Liver (tissue), 9 donors: ENCODE data around the gene SLC9A3. TPM values are rescaled to one million over a fixed set of nuclear protein-coding genes. Genes with fewer than 3 reads are reported as not detected.

Experiments
- DNase-seq: peaks from one replicate; pipeline ENCODE4 v3.0.0-alpha.2; 2017; ENCODE audit warnings: low spot score
- H3K27ac ChIP-seq, 2 donors: one replicate each; pipeline ENCODE4 v1.7.0; 2013; ENCODE audit warnings: inconsistent platforms in 2 of 2, low read length in 2 of 2, control low read depth in 1 of 2, low read depth in 1 of 2, mild to moderate bottlenecking in 1 of 2
- H3K27me3 ChIP-seq, 4 donors: one replicate each; pipeline versions ENCODE4 v1.6.1 to v1.7.0; 2013; ENCODE audit warnings: low read length in 3 of 4, inconsistent platforms in 1 of 4, mild to moderate bottlenecking in 1 of 4, moderate library complexity in 1 of 4; ENCODE audit not compliant: control insufficient read depth in 4 of 4, insufficient read depth in 4 of 4
- H3K36me3 ChIP-seq, 4 donors: one replicate each; pipeline versions ENCODE4 v1.6.1 to v1.7.0; 2013; ENCODE audit warnings: low read length in 3 of 4, mild to moderate bottlenecking in 3 of 4, low read depth in 1 of 4, moderate library complexity in 1 of 4; ENCODE audit not compliant: control insufficient read depth in 4 of 4, insufficient read depth in 3 of 4
- H3K4me1 ChIP-seq, 4 donors: one replicate each; pipeline versions ENCODE4 v1.6.1 to v1.7.0; 2013; ENCODE audit warnings: low read length in 3 of 4, mild to moderate bottlenecking in 3 of 4, moderate library complexity in 1 of 4; ENCODE audit not compliant: control insufficient read depth in 4 of 4, insufficient read depth in 4 of 4
- H3K4me3 ChIP-seq, 3 donors: one replicate each; pipeline versions ENCODE4 v1.6.1 to v1.7.0; 2013; ENCODE audit warnings: low read length in 3 of 3, control low read depth in 1 of 3, low read depth in 1 of 3, mild to moderate bottlenecking in 1 of 3
- H3K9ac ChIP-seq, 2 donors: one replicate each; pipeline ENCODE4 v1.7.0; 2013; ENCODE audit warnings: low read length in 2 of 2, mild to moderate bottlenecking in 2 of 2, moderate library complexity in 2 of 2, control low read depth in 1 of 2, low read depth in 1 of 2
- H3K9me3 ChIP-seq, 4 donors: one replicate each; pipeline versions ENCODE4 v1.6.1 to v1.7.0; 2013; ENCODE audit warnings: low read length in 3 of 4; ENCODE audit not compliant: control insufficient read depth in 4 of 4
- EGR1 ChIP-seq, 2 donors: IDR thresholded peaks; 2 replicates each; pipeline ENCODE4 v1.6.1; 2016 to 2018; ENCODE audit warnings: antibody characterized with exemption in 2 of 2, low read depth in 2 of 2
- FOXA1 ChIP-seq: IDR thresholded peaks from 2 replicates; pipeline ENCODE4 v1.6.1; 2016; ENCODE audit warnings: antibody characterized with exemption
- FOXA2 ChIP-seq: IDR thresholded peaks from 2 replicates; pipeline ENCODE4 v1.6.1; 2016; ENCODE audit warnings: antibody characterized with exemption
- GABPA ChIP-seq, 2 donors: IDR thresholded peaks in 1 of 2; conservative IDR thresholded peaks in 1 of 2; 2 replicates each; pipeline ENCODE4 v1.6.1; 2016; ENCODE audit warnings: antibody characterized with exemption in 2 of 2, mild to moderate bottlenecking in 1 of 2, moderate library complexity in 1 of 2
- HNF4A ChIP-seq, 2 donors: conservative IDR thresholded peaks; 2 replicates each; pipeline ENCODE4 v1.6.1; 2016; ENCODE audit warnings: antibody characterized with exemption in 2 of 2, mild to moderate bottlenecking in 2 of 2
- HNF4G ChIP-seq: IDR thresholded peaks from 2 replicates; pipeline ENCODE4 v1.6.1; 2016; ENCODE audit warnings: antibody characterized with exemption
- NR2F2 ChIP-seq: IDR thresholded peaks from 2 replicates; pipeline ENCODE4 v1.6.1; 2016; ENCODE audit warnings: antibody characterized with exemption
- RXRA ChIP-seq, 2 donors: IDR thresholded peaks; 2 replicates each; pipeline ENCODE4 v1.6.1; 2017 to 2018; ENCODE audit warnings: antibody characterized with exemption in 2 of 2, mild to moderate bottlenecking in 1 of 2
- TAF1 ChIP-seq: conservative IDR thresholded peaks from 2 replicates; pipeline ENCODE4 v1.6.1; 2016; ENCODE audit warnings: antibody characterized with exemption, mild to moderate bottlenecking
- WGBS: extraction: QIAGEN DNeasy Blood & Tissue Kit; methylation state at CpG from one replicate; pipeline ENCODE4 v1.1.7; 2013; 5-methylcytosine and 5-hydroxymethylcytosine counted together
- polyA plus RNA-seq, 2 donors: library from polyadenylated mRNA; stranded (reverse) in 1 of 2; unstranded in 1 of 2; fragments of 200-250 nt in 1 of 2; fragments of >200 nt in 1 of 2; fragmentation: Nextera tagmentation in 1 of 2; extraction: Ambion mirVana in 1 of 2; gene quantifications; one replicate each; pipeline versions ENCODE4 v1.2.1 to v1.2.3, GENCODE V29; 2013 to 2015
- total RNA-seq, 2 donors: library from RNA; depleted of rRNA; stranded (reverse); fragments of >200 nt; gene quantifications; one replicate each; pipeline ENCODE4 v1.2.3, GENCODE V29; 2014
- TF ChIP-seq, protein P1 (sequence below): IDR thresholded peaks from 2 replicates; pipeline ENCODE4 v1.6.1; 2016; ENCODE audit warnings: antibody characterized with exemption
- donor health status: healthy.
- donor health status: healthy.
- donor health status: healthy.
- donor health status: healthy.
- donor health status: healthy.

Gene SLC9A3
- total and polyA plus RNA-seq, 4 donors = 0.31 to 1.0 (median 0.67) TPM

DNA sequence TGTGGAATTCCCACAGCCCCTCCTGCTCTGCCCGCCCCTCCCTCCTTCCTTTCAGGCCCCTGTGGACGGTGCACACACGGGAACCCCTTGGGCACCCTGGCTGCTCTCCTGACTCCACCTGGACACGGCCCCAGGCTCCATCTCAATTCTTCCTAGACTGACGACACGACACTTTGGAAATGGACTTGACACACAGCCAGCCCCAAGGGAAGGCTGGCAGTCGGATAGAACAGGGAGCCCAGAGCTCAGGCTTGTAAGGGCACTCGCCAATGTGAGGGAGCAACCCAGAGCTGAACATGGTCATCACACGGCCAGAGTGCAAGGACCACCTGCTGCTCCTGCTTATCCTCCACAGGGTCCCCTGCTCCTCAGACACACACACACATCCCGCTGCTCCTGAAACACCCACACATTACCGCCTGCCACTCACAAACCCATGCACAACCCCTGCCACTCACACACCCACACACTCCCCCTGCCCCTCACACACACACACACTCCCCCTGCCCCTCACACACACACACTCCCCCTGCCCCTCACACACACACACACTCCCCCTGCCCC lies 8.9 kb downstream of the SLC9A3 start:
- no peak overlapping the region for H3K4me3 ChIP-seq
- H3K9me3 ChIP-seq = no peaks in the 10 kb centered on the region
- TF ChIP-seq FOXA1 (no peak), RXRA (IDR thresholded peaks at IDR 0.05) (no peak), HNF4A (conservative IDR thresholded peaks at IDR 0.05) (no peak), HNF4G (no peak), NR2F2 (no peak), FOXA2 (no peak)
- TF ChIP-seq, protein P1, sequence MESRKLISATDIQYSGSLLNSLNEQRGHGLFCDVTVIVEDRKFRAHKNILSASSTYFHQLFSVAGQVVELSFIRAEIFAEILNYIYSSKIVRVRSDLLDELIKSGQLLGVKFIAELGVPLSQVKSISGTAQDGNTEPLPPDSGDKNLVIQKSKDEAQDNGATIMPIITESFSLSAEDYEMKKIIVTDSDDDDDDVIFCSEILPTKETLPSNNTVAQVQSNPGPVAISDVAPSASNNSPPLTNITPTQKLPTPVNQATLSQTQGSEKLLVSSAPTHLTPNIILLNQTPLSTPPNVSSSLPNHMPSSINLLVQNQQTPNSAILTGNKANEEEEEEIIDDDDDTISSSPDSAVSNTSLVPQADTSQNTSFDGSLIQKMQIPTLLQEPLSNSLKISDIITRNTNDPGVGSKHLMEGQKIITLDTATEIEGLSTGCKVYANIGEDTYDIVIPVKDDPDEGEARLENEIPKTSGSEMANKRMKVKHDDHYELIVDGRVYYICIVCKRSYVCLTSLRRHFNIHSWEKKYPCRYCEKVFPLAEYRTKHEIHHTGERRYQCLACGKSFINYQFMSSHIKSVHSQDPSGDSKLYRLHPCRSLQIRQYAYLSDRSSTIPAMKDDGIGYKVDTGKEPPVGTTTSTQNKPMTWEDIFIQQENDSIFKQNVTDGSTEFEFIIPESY = no peak
- DNase-seq = no peak
- no peak overlapping the region for H3K27ac ChIP-seq
- H3K4me1 ChIP-seq = no peaks in the 10 kb centered on the region
- peaks cover 0 to 6% (median 2%) of the 10 kb centered on the region in 4 donors for H3K27me3 ChIP-seq
- no peak overlapping the region for H3K9ac ChIP-seq
- WGBS = 51% methylated on average over 11 of the region's 11 CpGs
- H3K36me3 ChIP-seq = no peaks in the 10 kb centered on the region

GRCh38 chr5:514673-515072 lies 9.6 kb downstream of the SLC9A3 start:
- DNase-seq = no peak
- H3K36me3 ChIP-seq = no peaks in the 10 kb centered on the region
- no peaks in the 10 kb centered on the region for H3K4me1 ChIP-seq
- WGBS = 53% methylated on average over 8 of the region's 8 CpGs
- no peaks in the 10 kb centered on the region for H3K9me3 ChIP-seq
- H3K9ac ChIP-seq = no peak overlapping the region
- H3K27ac ChIP-seq = no peak overlapping the region
- TF ChIP-seq TAF1 (no peak), EGR1 (IDR thresholded peaks at IDR 0.05; ENCODE audit: low read depth in 2 of 2) (no peak), HNF4A (conservative IDR thresholded peaks at IDR 0.05) (peak; percentile 57 to 60), FOXA1 (no peak), GABPA (IDR thresholded peaks at IDR 0.05 in 1 of 2, conservative IDR thresholded peaks at IDR 0.05 in 1 of 2) (no peak)
- peaks cover 0 to 6% (median 1%) of the 10 kb centered on the region in 4 donors for H3K27me3 ChIP-seq
- no peak overlapping the region for H3K4me3 ChIP-seq

DNA sequence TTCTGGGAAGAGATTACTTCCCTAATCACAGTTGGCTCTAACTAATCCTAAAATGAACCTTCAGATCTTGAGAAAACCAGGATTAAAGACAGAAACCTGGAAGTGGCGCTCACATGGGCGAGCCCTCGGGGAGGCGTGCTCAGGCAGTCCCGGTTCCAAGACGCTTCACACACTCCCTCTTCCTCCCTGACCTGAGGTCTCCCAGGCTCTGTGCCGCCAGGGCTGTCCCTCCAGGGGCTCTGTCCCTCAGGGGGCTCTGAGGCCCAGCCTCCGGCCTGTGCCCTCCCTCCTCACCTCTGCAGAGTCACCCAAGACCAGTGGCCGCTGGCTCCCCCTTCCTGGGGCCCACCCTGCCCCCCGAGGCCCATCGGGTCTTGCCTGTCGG lies 10.2 kb downstream of the SLC9A3 start:
- Histone ChIP-seq H3K4me3 (no peak overlapping the region), H3K9ac (no peak overlapping the region), H3K27ac (no peak overlapping the region), H3K4me1 (no peaks in the 10 kb centered on the region), H3K27me3 (peaks cover 0 to 6% (median 0%) of the 10 kb centered on the region in 4 donors), H3K36me3 (no peaks in the 10 kb centered on the region), H3K9me3 (no peaks in the 10 kb centered on the region)
- 83% methylated on average over 12 of the region's 12 CpGs for WGBS
- no peak for DNase-seq
- TF ChIP-seq FOXA2 = no peak
- TF ChIP-seq EGR1 (IDR thresholded peaks at IDR 0.05; ENCODE audit: low read depth in 2 of 2) = no peak
